Caco-2 (cell line): ENCODE measurements around the gene ADGRV1. TPM values are rescaled to one million over a fixed set of nuclear protein-coding genes. Genes with fewer than 3 reads are reported as not detected.
A peak's percentile ranks its signal among the peaks of the same experiment; 100 is the strongest.

Experiments
- BruUV-seq: library from RNA; stranded (reverse); fragments of 400-500 nt; replicated peaks from 2 replicates; lab custom pipeline; 2021; lab: Mats Ljungman, UMichigan
- CTCF ChIA-PET: fragments of 300-600 bp; sonication (Branson Sonifier 250); formaldehyde crosslinking; loops from one replicate; lab custom pipeline; 2022; ENCODE audit warnings: antibody characterized with exemption; lab: Charles Lee
- POLR2A ChIA-PET: fragments of 300-600 bp; sonication (Branson Sonifier 250); formaldehyde crosslinking; loops from one replicate; lab custom pipeline; 2022; ENCODE audit warnings: antibody characterized with exemption; lab: Charles Lee
- DNase-seq, 2 experiments: peaks; one replicate each; pipeline versions ENCODE4 v3.0.0 to v3.0.0-alpha.2; 2020 to 2022
- H3K27me3 ChIP-seq: replicated peaks from 2 replicates; pipeline ENCODE4 v1.6.0; 2011; ENCODE audit warnings: low read length; ENCODE audit not compliant: control insufficient read depth, insufficient read depth
- H3K36me3 ChIP-seq: 2 replicates; pipeline ENCODE4 v1.5.1; 2011; ENCODE audit warnings: low read length; ENCODE audit not compliant: control insufficient read depth, insufficient read depth
- H3K4me1 ChIP-seq: fragments of 250-450 bp; sonication (Bioruptor Pico); 2 replicates; pipeline ENCODE4 v1.5.1; 2020; ENCODE audit warnings: mild to moderate bottlenecking
- H3K4me3 ChIP-seq: 2 replicates; pipeline ENCODE4 v1.5.1; 2011; ENCODE audit warnings: low read depth, mild to moderate bottlenecking, control low read depth, low read length
- H3K9me3 ChIP-seq: fragments of 250-450 bp; sonication (Bioruptor Pico); 2 replicates; pipeline ENCODE4 v1.5.1; 2020; ENCODE audit warnings: mild to moderate bottlenecking, moderate library complexity
- H3K27ac Mint-ChIP-seq: one replicate; pipeline ENCODE4 v1.8.0; 2022; ENCODE audit warnings: mixed read lengths; ENCODE audit not compliant: unreplicated experiment
- H3K27me3 Mint-ChIP-seq: one replicate; pipeline ENCODE4 v1.8.0; 2022; ENCODE audit warnings: mixed read lengths; ENCODE audit not compliant: insufficient read depth, unreplicated experiment
- H3K36me3 Mint-ChIP-seq: one replicate; pipeline ENCODE4 v1.8.0; 2022; ENCODE audit warnings: mild to moderate bottlenecking, mixed read lengths; ENCODE audit not compliant: insufficient read depth, unreplicated experiment
- H3K4me1 Mint-ChIP-seq: one replicate; pipeline ENCODE4 v1.8.0; 2022; ENCODE audit warnings: low read depth, mixed read lengths; ENCODE audit not compliant: unreplicated experiment
- H3K4me3 Mint-ChIP-seq: one replicate; pipeline ENCODE4 v1.8.0; 2022; ENCODE audit warnings: mild to moderate bottlenecking, moderate library complexity, mixed read lengths; ENCODE audit not compliant: unreplicated experiment
- H3K9me3 Mint-ChIP-seq: one replicate; pipeline ENCODE4 v1.8.0; 2022; ENCODE audit warnings: mixed read lengths; ENCODE audit not compliant: unreplicated experiment
- CTCF ChIP-seq, 2 experiments: fragments of 200-600 bp in 1 of 2; IDR thresholded peaks; 1 replicate in 1 of 2; 2 replicates in 1 of 2; pipeline versions ENCODE4 v1.5.1 to v1.8.0; 2011 to 2022; ENCODE audit warnings: antibody characterized with exemption in 1 of 2, control low read depth in 1 of 2, inconsistent platforms in 1 of 2, low read depth in 1 of 2, low read length in 1 of 2, mild to moderate bottlenecking in 1 of 2, moderate library complexity in 1 of 2; ENCODE audit not compliant: insufficient read depth in 1 of 2, severe bottlenecking in 1 of 2, unreplicated experiment in 1 of 2
- intact Hi-C: fragments of 100-400 bp; cut with micrococcal nuclease; formaldehyde crosslinking; loops from one replicate; pipeline ENCODE4 v1.10.0; 2022; ENCODE audit not compliant: unreplicated experiment
- total RNA-seq: library from RNA; stranded (reverse); gene quantifications from 2 replicates; pipeline ENCODE4 v1.2.3, GENCODE V29; 2022

The ADGRV1 gene
- total RNA-seq, 1 experiment from 2014 or later: 23.2 TPM

- Mint-ChIP-seq H3K27me3 (no peaks in the 10 kb centered on the region), H3K27ac (no peak overlapping the region), H3K4me3 (no peak overlapping the region), H3K36me3 (no peaks in the 10 kb centered on the region), H3K9me3 (no peaks in the 10 kb centered on the region), H3K4me1 (peaks cover 11% of the 10 kb centered on the region)
- no peak for TF ChIP-seq CTCF (IDR thresholded peaks at IDR 0.05; ENCODE audit: insufficient read depth in 1 of 2, low read depth in 1 of 2, low read length in 1 of 2, severe bottlenecking in 1 of 2, unreplicated experiment in 1 of 2)
- no peaks in the 10 kb centered on the region for H3K9me3 ChIP-seq
- no peak for DNase-seq
- ChIA-PET CTCF (no interaction called here), POLR2A (no interaction called here)
- H3K36me3 ChIP-seq: no peaks in the 10 kb centered on the region
- BruUV-seq: no TSS peak
- intact Hi-C loops: no loop called here
- peaks cover 33% of the 10 kb centered on the region for H3K4me1 ChIP-seq
- no peak overlapping the region for H3K4me3 ChIP-seq
- no peaks in the 10 kb centered on the region for H3K27me3 ChIP-seq
Observed at GRCh38 chr5:90549223-90549622, 9.4 kb upstream of the ADGRV1 start.

GRCh38 chr5:90549729-90550275, 8.8 kb upstream of the ADGRV1 start:
- Mint-ChIP-seq H3K27ac (no peak overlapping the region), H3K4me1 (peaks cover 17% of the 10 kb centered on the region), H3K36me3 (no peaks in the 10 kb centered on the region), H3K9me3 (no peaks in the 10 kb centered on the region), H3K27me3 (no peaks in the 10 kb centered on the region), H3K4me3 (no peak overlapping the region)
- peak in 1 of 2 experiments; percentile 33 for DNase-seq
- Histone ChIP-seq H3K27me3 (no peaks in the 10 kb centered on the region), H3K4me1 (peaks cover 38% of the 10 kb centered on the region), H3K9me3 (no peaks in the 10 kb centered on the region), H3K4me3 (no peak overlapping the region), H3K36me3 (no peaks in the 10 kb centered on the region)
- CTCF ChIA-PET: no interaction called here
- no TSS peak for BruUV-seq
- intact Hi-C loops: loop anchor here (10.0 kb wide), 1 partner anchor 245 kb away; no protein-coding TSS in a partner anchor
- no peak for TF ChIP-seq CTCF (IDR thresholded peaks at IDR 0.05; ENCODE audit: insufficient read depth in 1 of 2, low read depth in 1 of 2, low read length in 1 of 2, severe bottlenecking in 1 of 2, unreplicated experiment in 1 of 2)
- POLR2A ChIA-PET: interaction anchor here (0.7 kb wide), 1 partner anchor 631 kb away, joined by 3 read pairs; no protein-coding TSS in a partner anchor

GRCh38 chr5:90550963-90551362, 7.6 kb upstream of the ADGRV1 start:
- Mint-ChIP-seq H3K27ac (no peak overlapping the region), H3K4me3 (no peak overlapping the region), H3K9me3 (no peaks in the 10 kb centered on the region), H3K4me1 (peaks cover 29% of the 10 kb centered on the region), H3K36me3 (no peaks in the 10 kb centered on the region), H3K27me3 (no peaks in the 10 kb centered on the region)
- H3K4me3 ChIP-seq: no peak overlapping the region
- BruUV-seq: no TSS peak
- DNase-seq: no peak
- H3K36me3 ChIP-seq: no peaks in the 10 kb centered on the region
- no peak for TF ChIP-seq CTCF (IDR thresholded peaks at IDR 0.05; ENCODE audit: insufficient read depth in 1 of 2, low read depth in 1 of 2, low read length in 1 of 2, severe bottlenecking in 1 of 2, unreplicated experiment in 1 of 2)
- POLR2A ChIA-PET: interaction anchor here (0.6 kb wide), 1 partner anchor 77 kb away, joined by 3 read pairs; no protein-coding TSS in a partner anchor
- H3K4me1 ChIP-seq: peaks cover 48% of the 10 kb centered on the region
- intact Hi-C loops: loop anchor here (10.0 kb wide), 1 partner anchor 246 kb away; no protein-coding TSS in a partner anchor
- no peaks in the 10 kb centered on the region for H3K9me3 ChIP-seq
- H3K27me3 ChIP-seq: no peaks in the 10 kb centered on the region
- CTCF ChIA-PET: no interaction called here
